ENCODE measurements around the gene GSTT2.

The GSTT2 gene

GRCh38 chr22:24003887-24004286, 24.0 kb downstream of the GSTT2 start:
- Histone ChIP-seq H4K20me1 (ENCODE audit: insufficient read depth) (no peaks in the 10 kb centered on the region), H3K27ac (no peak overlapping the region), H3K4me2 (no peak overlapping the region), H3K4me3 (IDR thresholded peaks at IDR 0.05; ENCODE audit: insufficient read depth, low read depth, low read length) (no peak overlapping the region), H3K9ac (no peak overlapping the region), H3K79me2 (ENCODE audit: insufficient read depth, low read depth) (no peaks in the 10 kb centered on the region), H2AFZ (ENCODE audit: low read depth) (no peak overlapping the region), H3K27me3 (ENCODE audit: insufficient read depth, low read depth) (no peaks in the 10 kb centered on the region), H3K36me3 (ENCODE audit: insufficient read depth) (no peaks in the 10 kb centered on the region), H3K4me1 (ENCODE audit: low read depth, poor library complexity, severe bottlenecking) (no peaks in the 10 kb centered on the region)
- no peak for TF ChIP-seq CTCF (conservative IDR thresholded peaks at IDR 0.05; ENCODE audit: low read depth, low read length)

DNA sequence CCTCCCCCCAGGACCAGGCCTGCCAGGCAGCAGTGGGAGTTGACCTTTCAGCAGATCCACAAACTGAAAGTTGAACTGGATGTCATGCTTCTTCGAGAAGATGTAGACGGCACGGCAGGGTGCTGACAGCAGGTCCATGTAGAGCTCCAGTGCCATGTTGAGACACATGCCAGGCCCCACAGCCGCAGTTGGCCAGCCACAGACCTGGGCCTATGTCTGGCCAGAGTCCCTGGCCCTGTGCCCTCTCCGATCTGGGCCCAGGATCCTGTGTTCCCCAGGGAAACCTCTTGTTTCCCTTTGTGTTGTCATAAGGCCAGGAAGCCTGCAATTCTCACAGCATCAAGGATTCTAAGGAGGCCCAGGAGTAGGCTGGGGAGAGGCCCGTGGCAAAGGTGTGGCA, 25.3 kb downstream of the GSTT2 start, which contains the start of gene GSTT4:
GSTT4 (minus strand) TSS at position 253 of the 400 bp plus-strand sequence; CDS start at position 156, 97 bp downstream.
- Histone ChIP-seq H4K20me1 (ENCODE audit: insufficient read depth) (no peaks in the 10 kb centered on the region), H2AFZ (ENCODE audit: low read depth) (no peak within 1 kb of the TSS), H3K4me1 (ENCODE audit: low read depth, poor library complexity, severe bottlenecking) (peaks cover 3% of the 10 kb centered on the region), H3K4me2 (no peak within 1 kb of the TSS), H3K27ac (no peak within 1 kb of the TSS), H3K4me3 (IDR thresholded peaks at IDR 0.05; ENCODE audit: insufficient read depth, low read depth, low read length) (no peak within 1 kb of the TSS), H3K9ac (no peak within 1 kb of the TSS), H3K36me3 (ENCODE audit: insufficient read depth) (no peaks in the 10 kb centered on the region), H3K27me3 (ENCODE audit: insufficient read depth, low read depth) (no peaks in the 10 kb centered on the region), H3K79me2 (ENCODE audit: insufficient read depth, low read depth) (no peaks in the 10 kb centered on the region)
- no peak for TF ChIP-seq CTCF (conservative IDR thresholded peaks at IDR 0.05; ENCODE audit: low read depth, low read length)

DNA sequence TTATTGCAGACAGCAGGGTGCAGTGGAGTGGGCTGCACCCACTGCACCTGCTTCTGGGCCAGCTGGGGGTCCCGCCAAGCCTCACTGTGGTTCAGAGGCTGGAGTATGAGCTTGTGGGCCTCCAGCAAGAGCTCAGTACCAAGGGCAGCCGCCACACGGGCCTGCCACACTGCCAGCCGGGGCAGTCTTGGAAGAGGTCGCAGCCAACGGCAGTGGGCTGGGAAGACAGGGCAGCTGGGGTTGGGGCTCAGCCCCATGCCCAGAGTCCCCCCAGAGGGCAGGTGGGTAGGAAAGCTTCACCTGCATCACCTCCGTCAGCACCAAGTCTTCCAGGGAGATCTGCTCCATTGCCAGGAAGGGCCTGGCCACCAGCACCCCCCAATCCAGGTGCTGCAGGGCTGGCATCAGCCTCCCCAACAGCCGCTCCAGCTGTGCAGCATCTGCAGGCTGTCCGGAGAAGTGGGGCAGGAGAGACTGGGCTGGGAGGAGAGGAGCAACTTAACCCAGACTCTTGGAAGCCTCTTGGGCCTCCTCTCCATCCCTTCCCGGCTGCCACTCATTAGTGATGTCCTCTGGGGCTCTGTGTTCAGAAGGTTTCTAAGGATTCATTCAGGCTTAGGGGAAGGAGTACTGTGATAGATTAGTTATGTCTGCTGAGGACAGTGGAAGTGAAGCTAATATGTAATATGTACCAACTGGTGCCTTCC, 26.4 kb downstream of the GSTT2 start:
- H2AFZ ChIP-seq (ENCODE audit: low read depth): no peak overlapping the region
- no peak overlapping the region for H3K9ac ChIP-seq
- H3K27ac ChIP-seq: no peak overlapping the region
- TF ChIP-seq CTCF (conservative IDR thresholded peaks at IDR 0.05; ENCODE audit: low read depth, low read length): no peak
- H3K27me3 ChIP-seq (ENCODE audit: insufficient read depth, low read depth): no peaks in the 10 kb centered on the region
- H3K4me2 ChIP-seq: no peak overlapping the region
- H3K36me3 ChIP-seq (ENCODE audit: insufficient read depth): no peaks in the 10 kb centered on the region
- H3K79me2 ChIP-seq (ENCODE audit: insufficient read depth, low read depth): no peaks in the 10 kb centered on the region
- no peaks in the 10 kb centered on the region for H4K20me1 ChIP-seq (ENCODE audit: insufficient read depth)
- H3K4me1 ChIP-seq (ENCODE audit: low read depth, poor library complexity, severe bottlenecking): peaks cover 9% of the 10 kb centered on the region
- no peak overlapping the region for H3K4me3 ChIP-seq (IDR thresholded peaks at IDR 0.05; ENCODE audit: insufficient read depth, low read depth, low read length)

DNA sequence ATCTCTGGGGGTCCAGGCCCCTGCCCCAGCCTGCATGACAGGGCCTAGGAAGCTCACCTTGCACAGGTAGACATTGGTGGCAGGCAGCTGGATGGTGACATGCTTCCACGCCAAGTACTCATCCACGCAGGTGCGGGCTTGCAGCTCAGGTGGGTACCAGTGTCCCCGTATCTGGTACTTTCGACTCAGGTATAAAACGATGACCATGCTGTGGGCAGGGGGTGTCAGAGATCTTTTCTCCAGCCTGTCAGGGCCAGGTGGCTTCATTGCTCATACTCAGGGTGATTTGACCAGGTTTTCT, 26.9 kb downstream of the GSTT2 start:
- Histone ChIP-seq H4K20me1 (ENCODE audit: insufficient read depth) (no peaks in the 10 kb centered on the region), H3K9ac (no peak overlapping the region), H3K27ac (no peak overlapping the region), H3K27me3 (ENCODE audit: insufficient read depth, low read depth) (no peaks in the 10 kb centered on the region), H3K79me2 (ENCODE audit: insufficient read depth, low read depth) (peaks cover 4% of the 10 kb centered on the region; the same call in 1 of the 2 replicates), H3K4me2 (no peak overlapping the region), H2AFZ (ENCODE audit: low read depth) (no peak overlapping the region), H3K36me3 (ENCODE audit: insufficient read depth) (no peaks in the 10 kb centered on the region), H3K4me1 (ENCODE audit: low read depth, poor library complexity, severe bottlenecking) (peaks cover 9% of the 10 kb centered on the region), H3K4me3 (IDR thresholded peaks at IDR 0.05; ENCODE audit: insufficient read depth, low read depth, low read length) (no peak overlapping the region)
- no peak for TF ChIP-seq CTCF (conservative IDR thresholded peaks at IDR 0.05; ENCODE audit: low read depth, low read length)

Data from KMS-11 (cell line).